Measurements from ENCODE around the gene WDPCP. TPM values are rescaled to one million over a fixed set of nuclear protein-coding genes. Genes with fewer than 3 reads are reported as not detected.

WDPCP gene
- total RNA-seq, 1 donor from 2014 or later = 5.7 TPM

- Mint-ChIP-seq H3K4me1 (ENCODE audit: unreplicated experiment) (no peaks in the 10 kb centered on the region), H3K27ac (ENCODE audit: unreplicated experiment) (no peak overlapping the region), H3K4me3 (ENCODE audit: unreplicated experiment) (no peak overlapping the region), H3K9me3 (ENCODE audit: unreplicated experiment) (no peaks in the 10 kb centered on the region), H3K36me3 (ENCODE audit: low read depth, unreplicated experiment) (no peaks in the 10 kb centered on the region), H3K27me3 (ENCODE audit: unreplicated experiment) (peaks cover 1% of the 10 kb centered on the region)
- no peak for TF ChIP-seq CTCF (IDR thresholded peaks at IDR 0.05; ENCODE audit: unreplicated experiment)
- DNase-seq (ENCODE audit: low spot score) = no peak
Observed at GRCh38 chr2:63093502-63093901, 494.8 kb downstream of the WDPCP start.

GRCh38 chr2:63092857-63093256 lies 495.4 kb downstream of the WDPCP start:
- H3K27me3 Mint-ChIP-seq (ENCODE audit: unreplicated experiment) = peaks cover 1% of the 10 kb centered on the region
- TF ChIP-seq CTCF (IDR thresholded peaks at IDR 0.05; ENCODE audit: unreplicated experiment) = no peak
- no peak for DNase-seq (ENCODE audit: low spot score)
- H3K27ac Mint-ChIP-seq (ENCODE audit: unreplicated experiment) = no peak overlapping the region
- H3K4me3 Mint-ChIP-seq (ENCODE audit: unreplicated experiment) = no peak overlapping the region
- no peaks in the 10 kb centered on the region for H3K36me3 Mint-ChIP-seq (ENCODE audit: low read depth, unreplicated experiment)
- H3K4me1 Mint-ChIP-seq (ENCODE audit: unreplicated experiment) = no peaks in the 10 kb centered on the region
- no peaks in the 10 kb centered on the region for H3K9me3 Mint-ChIP-seq (ENCODE audit: unreplicated experiment)

DNA sequence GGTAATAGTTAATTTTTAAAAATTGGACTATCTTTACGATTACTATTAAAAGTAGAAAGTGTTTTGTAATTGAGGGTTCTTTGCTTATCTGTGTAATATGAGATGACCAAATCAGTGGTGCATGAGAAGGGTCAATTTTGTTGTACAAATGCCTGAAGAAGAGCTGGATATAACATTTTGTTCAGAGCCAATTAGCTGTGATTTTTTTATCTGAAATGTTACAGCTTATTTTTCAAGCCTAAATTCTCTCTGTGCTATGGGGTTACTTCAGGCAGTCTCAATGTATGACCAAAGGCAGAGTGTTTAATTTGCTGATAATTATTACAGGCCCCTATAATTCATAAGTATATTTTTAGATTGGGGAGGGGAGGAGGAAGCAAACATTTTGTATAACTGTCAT lies 495.9 kb downstream of the WDPCP start:
- TF ChIP-seq CTCF (IDR thresholded peaks at IDR 0.05; ENCODE audit: unreplicated experiment) = no peak
- H3K9me3 Mint-ChIP-seq (ENCODE audit: unreplicated experiment) = no peaks in the 10 kb centered on the region

GRCh38 chr2:63086687-63087086 lies 501.6 kb downstream of the WDPCP start:
- no peak for TF ChIP-seq CTCF (IDR thresholded peaks at IDR 0.05; ENCODE audit: unreplicated experiment)
- Mint-ChIP-seq H3K9me3 (ENCODE audit: unreplicated experiment) (no peaks in the 10 kb centered on the region), H3K4me3 (ENCODE audit: unreplicated experiment) (no peak overlapping the region)

More for the DNA sequence above, 495.9 kb downstream of the WDPCP start:
- Mint-ChIP-seq H3K4me3 (ENCODE audit: unreplicated experiment) (no peak overlapping the region), H3K4me1 (ENCODE audit: unreplicated experiment) (no peaks in the 10 kb centered on the region), H3K27me3 (ENCODE audit: unreplicated experiment) (peaks cover 1% of the 10 kb centered on the region), H3K27ac (ENCODE audit: unreplicated experiment) (no peak overlapping the region), H3K36me3 (ENCODE audit: low read depth, unreplicated experiment) (no peaks in the 10 kb centered on the region)
- no peak for DNase-seq (ENCODE audit: low spot score)

GRCh38 chr2:63081404-63081803 lies 506.9 kb downstream of the WDPCP start:
- Mint-ChIP-seq H3K27me3 (ENCODE audit: unreplicated experiment) (no peaks in the 10 kb centered on the region), H3K27ac (ENCODE audit: unreplicated experiment) (no peak overlapping the region), H3K9me3 (ENCODE audit: unreplicated experiment) (no peaks in the 10 kb centered on the region), H3K4me1 (ENCODE audit: unreplicated experiment) (no peaks in the 10 kb centered on the region), H3K36me3 (ENCODE audit: low read depth, unreplicated experiment) (no peaks in the 10 kb centered on the region), H3K4me3 (ENCODE audit: unreplicated experiment) (no peak overlapping the region)
- no peak for TF ChIP-seq CTCF (IDR thresholded peaks at IDR 0.05; ENCODE audit: unreplicated experiment)
- DNase-seq (ENCODE audit: low spot score) = no peak

More at GRCh38 chr2:63086687-63087086, 501.6 kb downstream of the WDPCP start:
- H3K27me3 Mint-ChIP-seq (ENCODE audit: unreplicated experiment) = peaks cover 1% of the 10 kb centered on the region
- H3K27ac Mint-ChIP-seq (ENCODE audit: unreplicated experiment) = no peak overlapping the region
- H3K4me1 Mint-ChIP-seq (ENCODE audit: unreplicated experiment) = no peaks in the 10 kb centered on the region
- DNase-seq (ENCODE audit: low spot score) = no peak
- H3K36me3 Mint-ChIP-seq (ENCODE audit: low read depth, unreplicated experiment) = no peaks in the 10 kb centered on the region

Data from endothelial cell (in vitro differentiated cells).